ENCODE data around the gene CARD11.
A peak's percentile ranks its signal among the peaks of the same experiment; 100 is the strongest.

CARD11 gene

GRCh38 chr7:2982401-2982800 lies 61.3 kb downstream of the CARD11 start:
- DNase-seq (ENCODE audit: low read depth, low spot score), result no peak

- DNase-seq (ENCODE audit: low read depth, low spot score), result no peak
These were observed 62.6 kb downstream of the CARD11 start for GRCh38 chr7:2981103-2981480.

- DNase-seq (ENCODE audit: low read depth, low spot score), result no peak
These were observed 63.1 kb downstream of the CARD11 start for GRCh38 chr7:2980401-2981102.

GRCh38 chr7:2979951-2980350 lies 63.7 kb downstream of the CARD11 start:
- DNase-seq (ENCODE audit: low read depth, low spot score), result no peak

- DNase-seq (ENCODE audit: low read depth, low spot score), result no peak
These were observed 64.5 kb downstream of the CARD11 start for GRCh38 chr7:2979201-2979631.

GRCh38 chr7:2978408-2978807 lies 65.3 kb downstream of the CARD11 start:
- peak; percentile 46 for DNase-seq (ENCODE audit: low read depth, low spot score)

- no peak for DNase-seq (ENCODE audit: low read depth, low spot score)
These were observed 67.8 kb downstream of the CARD11 start for GRCh38 chr7:2975821-2976371.

GRCh38 chr7:2974093-2974819 lies 69.4 kb downstream of the CARD11 start:
- no peak for DNase-seq (ENCODE audit: low read depth, low spot score)

- DNase-seq (ENCODE audit: low read depth, low spot score), result no peak
These were observed 70.9 kb downstream of the CARD11 start for GRCh38 chr7:2972835-2973161.

GRCh38 chr7:2971914-2972834 lies 71.5 kb downstream of the CARD11 start:
- no peak for DNase-seq (ENCODE audit: low read depth, low spot score)

GRCh38 chr7:2970861-2971260 lies 72.8 kb downstream of the CARD11 start:
- DNase-seq (ENCODE audit: low read depth, low spot score), result no peak

GRCh38 chr7:2970307-2970664 lies 73.4 kb downstream of the CARD11 start:
- DNase-seq (ENCODE audit: low read depth, low spot score), result no peak

- DNase-seq (ENCODE audit: low read depth, low spot score), result no peak
These were observed 74.0 kb downstream of the CARD11 start for GRCh38 chr7:2969398-2970306.

GRCh38 chr7:2968616-2969397 lies 74.9 kb downstream of the CARD11 start:
- no peak for DNase-seq (ENCODE audit: low read depth, low spot score)

- DNase-seq (ENCODE audit: low read depth, low spot score), result no peak
These were observed 75.5 kb downstream of the CARD11 start for GRCh38 chr7:2968176-2968575.

GRCh38 chr7:2967705-2968104 lies 76.0 kb downstream of the CARD11 start:
- no peak for DNase-seq (ENCODE audit: low read depth, low spot score)

- no peak for DNase-seq (ENCODE audit: low read depth, low spot score)
These were observed 76.4 kb downstream of the CARD11 start for GRCh38 chr7:2967253-2967652.

GRCh38 chr7:2966466-2967078 lies 77.1 kb downstream of the CARD11 start:
- DNase-seq (ENCODE audit: low read depth, low spot score), result no peak

- DNase-seq (ENCODE audit: low read depth, low spot score), result no peak
These were observed 77.9 kb downstream of the CARD11 start for GRCh38 chr7:2965745-2966270.

- no peak for DNase-seq (ENCODE audit: low read depth, low spot score)
These were observed 78.4 kb downstream of the CARD11 start for GRCh38 chr7:2965301-2965700.
